Activated naive CD8-positive, alpha-beta T cell treated with anti-CD3 and anti-CD28 coated beads for 36 hours (primary cell): ENCODE data around the gene VPS9D1. TPM values are rescaled to one million over a fixed set of nuclear protein-coding genes. Genes with fewer than 3 reads are reported as not detected.
"Not testable (repeated sequence)": the region's sequence is repeated elsewhere in the genome, so short reads cannot be mapped to it uniquely, and the experiment has no call there.

Source experiments
- DNase-seq: peaks from one replicate; pipeline ENCODE4 v3.0.0; 2021
- H3K27ac Mint-ChIP-seq: one replicate; pipeline ENCODE4 v1.8.0; 2022; ENCODE audit warnings: mild to moderate bottlenecking, moderate library complexity, mixed read lengths
- H3K27me3 Mint-ChIP-seq: one replicate; pipeline ENCODE4 v1.8.0; 2022; ENCODE audit warnings: mild to moderate bottlenecking, mixed read lengths
- H3K36me3 Mint-ChIP-seq: one replicate; pipeline ENCODE4 v1.8.0; 2021; ENCODE audit warnings: mild to moderate bottlenecking, mixed read lengths
- H3K4me1 Mint-ChIP-seq: one replicate; pipeline ENCODE4 v1.8.0; 2021; ENCODE audit warnings: mixed read lengths
- H3K4me3 Mint-ChIP-seq: one replicate; pipeline ENCODE4 v1.8.0; 2022; ENCODE audit warnings: mild to moderate bottlenecking, moderate library complexity, mixed read lengths
- H3K9me3 Mint-ChIP-seq: one replicate; pipeline ENCODE4 v1.8.0; 2022; ENCODE audit warnings: mixed read lengths
- total RNA-seq, 2 experiments: library from RNA; stranded (reverse); gene quantifications; one replicate each; pipeline ENCODE4 v1.2.3, GENCODE V29; 2021

VPS9D1 gene
- total RNA-seq, 2 experiments from 2014 or later = 1.6 TPM

GRCh38 chr16:89707695-89708094 lies 13.0 kb downstream of the VPS9D1 start:
- peaks cover 4% of the 10 kb centered on the region for H3K4me1 Mint-ChIP-seq
- H3K36me3 Mint-ChIP-seq = no peaks in the 10 kb centered on the region
- H3K27me3 Mint-ChIP-seq = no peaks in the 10 kb centered on the region
- H3K27ac Mint-ChIP-seq = no peak overlapping the region
- no peak overlapping the region for H3K4me3 Mint-ChIP-seq
- H3K9me3 Mint-ChIP-seq = no peaks in the 10 kb centered on the region
- no peak for DNase-seq

DNA sequence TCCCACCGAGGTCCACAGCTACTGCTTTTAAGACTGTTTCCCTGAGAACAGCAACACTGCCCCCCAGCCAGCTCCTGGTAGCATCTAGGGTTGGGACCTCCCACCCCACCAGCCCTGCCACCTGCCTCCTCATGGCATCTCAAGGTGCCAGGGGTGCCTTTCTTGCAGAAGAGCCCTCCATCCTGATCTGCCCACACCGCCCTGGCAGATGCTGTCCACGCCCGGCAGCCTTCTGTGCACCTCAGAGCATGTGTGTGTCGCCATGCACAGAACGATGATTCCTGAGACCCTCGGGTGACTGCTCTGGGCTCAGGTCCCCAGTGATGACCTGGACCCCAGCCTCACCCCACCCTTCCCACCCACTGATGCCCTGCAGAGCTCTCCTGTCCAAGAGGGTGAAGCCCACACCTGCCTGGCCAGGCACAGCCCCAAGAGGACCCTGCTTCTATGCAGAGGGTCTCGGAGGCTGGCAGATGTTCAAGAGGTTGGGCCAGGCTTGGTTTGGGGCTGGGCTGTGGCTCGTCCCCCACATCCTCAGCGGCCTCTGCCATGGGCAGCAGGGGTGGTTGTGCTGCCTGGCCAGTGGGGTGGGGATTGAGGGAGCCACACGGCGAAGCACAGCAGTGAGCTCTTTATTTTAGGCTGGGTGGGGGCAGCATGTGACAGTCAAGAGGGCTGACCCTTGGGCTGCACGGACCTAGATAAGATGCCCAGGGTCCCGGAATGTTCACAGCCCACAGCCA lies 14.0 kb downstream of the VPS9D1 start:
- Mint-ChIP-seq H3K4me3 (no peak overlapping the region), H3K36me3 (no peaks in the 10 kb centered on the region), H3K4me1 (peaks cover 10% of the 10 kb centered on the region), H3K27me3 (no peaks in the 10 kb centered on the region), H3K27ac (no peak overlapping the region), H3K9me3 (no peaks in the 10 kb centered on the region)
- no peak for DNase-seq

GRCh38 chr16:89705006-89705405 lies 15.7 kb downstream of the VPS9D1 start:
- H3K36me3 Mint-ChIP-seq = no peaks in the 10 kb centered on the region
- no peaks in the 10 kb centered on the region for H3K27me3 Mint-ChIP-seq
- no peak for DNase-seq
- H3K4me3 Mint-ChIP-seq = no peak overlapping the region
- no peaks in the 10 kb centered on the region for H3K9me3 Mint-ChIP-seq
- peaks cover 12% of the 10 kb centered on the region for H3K4me1 Mint-ChIP-seq
- H3K27ac Mint-ChIP-seq = no peak overlapping the region

GRCh38 chr16:89704281-89704680 lies 16.4 kb downstream of the VPS9D1 start:
- Mint-ChIP-seq H3K4me1 (peaks cover 16% of the 10 kb centered on the region), H3K4me3 (no peak overlapping the region), H3K27me3 (no peaks in the 10 kb centered on the region), H3K36me3 (no peaks in the 10 kb centered on the region), H3K27ac (no peak overlapping the region), H3K9me3 (no peaks in the 10 kb centered on the region)
- DNase-seq = no peak

DNA sequence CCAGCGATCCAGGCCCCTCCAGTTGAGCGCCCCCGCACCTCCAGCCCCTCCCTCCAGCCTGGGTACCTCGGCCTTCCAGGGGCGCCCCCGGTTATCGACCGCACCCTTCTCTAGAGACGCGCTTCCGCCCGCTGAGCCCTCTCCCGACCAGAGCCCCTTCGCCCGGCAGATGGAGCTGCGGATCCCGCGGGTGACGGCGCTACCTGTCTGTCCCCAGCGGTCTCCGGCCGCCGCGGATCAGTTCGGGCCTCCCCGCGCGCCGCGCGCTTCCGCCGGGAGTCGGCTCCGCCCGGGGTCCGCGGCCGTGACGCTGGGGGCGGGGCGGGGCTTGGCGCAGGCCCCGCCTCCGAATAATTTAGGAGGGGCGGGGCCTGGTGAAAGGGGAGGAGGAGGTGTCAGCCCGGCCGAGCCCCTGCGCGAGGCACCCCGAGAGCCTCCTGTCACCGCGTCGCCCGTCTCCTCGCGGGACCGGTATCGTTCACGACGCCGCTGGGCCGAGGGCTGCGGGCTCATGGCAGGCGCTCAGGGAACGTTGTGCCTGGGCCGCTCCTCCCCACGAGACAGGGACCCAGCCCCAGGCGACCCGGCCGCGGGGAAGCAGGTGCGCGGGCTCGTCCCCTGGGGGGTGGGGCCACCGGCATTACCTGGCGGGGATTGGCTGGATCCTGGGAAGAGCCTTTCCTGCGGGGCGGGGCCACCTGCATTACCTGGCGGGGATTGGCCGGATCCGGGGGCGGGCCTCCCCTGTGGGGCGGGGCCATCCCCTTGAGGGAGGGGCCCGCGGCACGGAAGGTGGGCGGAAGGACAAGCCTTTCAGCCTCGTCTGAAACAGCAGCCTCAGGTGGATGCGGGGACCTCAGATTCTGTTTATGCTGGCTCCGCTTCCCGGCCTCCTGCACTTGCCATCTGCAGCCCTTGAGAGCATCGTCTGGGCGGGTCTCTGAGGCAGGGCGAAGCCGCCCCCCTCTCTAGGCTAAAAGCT lies 19.0 kb downstream of the VPS9D1 start, which contains the start of gene SPATA2L:
Gene SPATA2L (minus strand): TSS at position 281 of the 982 bp plus-strand sequence. CDS start 473 bp downstream, outside the sequence.
- no peaks in the 10 kb centered on the region for H3K9me3 Mint-ChIP-seq
- peak within 1 kb of the TSS; percentile 77 for H3K27ac Mint-ChIP-seq
- no peaks in the 10 kb centered on the region for H3K27me3 Mint-ChIP-seq
- peak; percentile 98 for DNase-seq
- peak within 1 kb of the TSS; percentile 77 for H3K4me3 Mint-ChIP-seq
- peaks cover 1% of the 10 kb centered on the region for H3K36me3 Mint-ChIP-seq
- peaks cover 16% of the 10 kb centered on the region for H3K4me1 Mint-ChIP-seq

DNA sequence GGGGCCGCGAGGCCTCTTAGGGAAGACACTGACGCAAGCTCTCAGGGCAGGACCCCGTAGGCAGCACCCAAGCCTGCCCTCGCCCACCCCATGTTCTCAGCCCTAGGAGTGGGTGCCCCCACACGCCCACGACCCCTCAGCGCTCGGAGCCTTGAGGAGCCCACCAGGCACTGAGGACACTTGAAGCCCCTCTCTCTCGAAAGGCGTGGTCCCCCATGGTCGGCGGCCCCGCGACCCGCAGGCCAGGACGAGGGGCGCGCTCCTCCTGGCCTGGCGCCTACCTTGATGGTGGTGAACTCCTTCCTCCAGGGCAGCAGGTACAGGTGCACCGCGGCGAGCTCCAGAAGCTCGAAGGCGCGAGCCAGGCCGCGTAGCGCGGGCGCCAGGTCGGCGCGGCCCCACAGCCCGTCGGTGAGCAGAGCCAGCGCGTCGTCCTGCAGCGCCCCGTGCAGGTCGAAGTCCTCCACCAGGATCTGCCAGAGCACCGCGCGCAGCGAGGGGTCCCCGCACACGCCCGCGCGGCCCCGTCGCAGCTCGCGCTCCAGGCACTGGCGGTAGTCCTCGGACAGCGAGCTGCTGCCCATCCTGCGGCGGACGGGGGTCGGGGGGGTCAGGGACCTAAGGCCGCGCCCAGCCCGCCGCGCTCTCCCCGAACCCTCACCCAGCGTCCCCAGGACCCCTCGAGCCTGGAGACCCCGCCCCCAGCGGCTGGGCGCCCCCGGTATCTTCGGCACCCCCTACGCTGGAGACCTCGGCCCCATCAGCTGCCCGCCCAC lies 19.9 kb downstream of the VPS9D1 start:
- peak overlapping the region; percentile 34 for H3K27ac Mint-ChIP-seq
- H3K4me3 Mint-ChIP-seq = peak overlapping the region; percentile 77
- DNase-seq = peak; percentile 74
- H3K36me3 Mint-ChIP-seq = peaks cover 1% of the 10 kb centered on the region
- H3K27me3 Mint-ChIP-seq = no peaks in the 10 kb centered on the region
- H3K4me1 Mint-ChIP-seq = peaks cover 13% of the 10 kb centered on the region
- no peaks in the 10 kb centered on the region for H3K9me3 Mint-ChIP-seq

- H3K9me3 Mint-ChIP-seq = no peaks in the 10 kb centered on the region
- H3K4me1 Mint-ChIP-seq = peaks cover 12% of the 10 kb centered on the region
- peak overlapping the region; percentile 34 for H3K27ac Mint-ChIP-seq
- peak; percentile 96 for DNase-seq
- H3K36me3 Mint-ChIP-seq = peaks cover 1% of the 10 kb centered on the region
- H3K4me3 Mint-ChIP-seq = peak overlapping the region; percentile 59
- H3K27me3 Mint-ChIP-seq = no peaks in the 10 kb centered on the region
These were observed 20.5 kb downstream of the VPS9D1 start for GRCh38 chr16:89700100-89700648.

- not testable (repeated sequence) for H3K36me3 Mint-ChIP-seq, H3K27me3 Mint-ChIP-seq, DNase-seq, H3K4me3 Mint-ChIP-seq, H3K27ac Mint-ChIP-seq, H3K9me3 Mint-ChIP-seq
- H3K4me1 Mint-ChIP-seq = peaks cover 12% of the 10 kb centered on the region
These were observed 21.0 kb downstream of the VPS9D1 start for GRCh38 chr16:89699629-89700099.

GRCh38 chr16:89698717-89699116 lies 22.0 kb downstream of the VPS9D1 start:
- not testable (repeated sequence) for H3K27me3 Mint-ChIP-seq, H3K27ac Mint-ChIP-seq, DNase-seq, H3K36me3 Mint-ChIP-seq, H3K9me3 Mint-ChIP-seq, H3K4me3 Mint-ChIP-seq
- peaks cover 12% of the 10 kb centered on the region for H3K4me1 Mint-ChIP-seq

DNA sequence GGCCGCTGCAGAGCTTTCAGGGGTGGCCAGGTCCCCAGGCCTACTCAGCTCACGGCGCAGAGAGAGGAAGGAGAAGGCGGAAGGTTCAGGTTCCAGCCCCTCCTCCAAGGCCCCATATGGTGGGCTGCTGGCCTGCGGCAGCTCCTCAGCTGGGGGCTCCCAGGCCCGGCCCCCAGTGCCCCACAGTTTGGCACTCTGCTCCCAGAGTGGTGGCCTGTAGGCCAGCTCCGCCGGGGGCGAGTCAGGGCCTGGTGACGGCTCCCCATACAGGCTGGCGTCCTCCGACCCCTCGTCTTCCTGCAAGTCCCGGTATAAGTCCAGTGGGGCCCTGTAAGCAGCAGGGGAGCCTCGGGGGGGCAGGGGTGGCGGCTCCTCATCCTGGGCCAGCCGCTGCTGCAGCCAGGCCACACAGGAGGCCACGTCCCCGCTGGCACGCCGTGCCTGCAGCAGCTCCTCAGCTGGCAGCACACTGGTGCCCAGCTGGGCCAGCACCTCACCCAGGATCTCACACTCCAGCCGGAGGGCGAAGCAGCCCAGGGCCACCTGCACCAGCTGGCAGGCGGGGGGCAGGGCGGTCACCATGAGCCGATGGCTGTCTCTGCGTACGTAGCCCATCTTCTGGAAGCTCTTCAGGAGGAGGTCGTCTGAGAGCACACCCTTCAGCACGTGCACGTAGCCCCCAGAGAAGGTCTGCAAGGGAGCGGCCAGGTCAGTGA lies 22.9 kb downstream of the VPS9D1 start:
- Mint-ChIP-seq H3K4me3 (no peak overlapping the region), H3K27ac (no peak overlapping the region), H3K27me3 (no peaks in the 10 kb centered on the region), H3K36me3 (peaks cover 1% of the 10 kb centered on the region), H3K4me1 (peaks cover 12% of the 10 kb centered on the region), H3K9me3 (no peaks in the 10 kb centered on the region)
- no peak for DNase-seq

GRCh38 chr16:89697161-89697615 lies 23.5 kb downstream of the VPS9D1 start:
- H3K36me3 Mint-ChIP-seq = peaks cover 1% of the 10 kb centered on the region
- no peaks in the 10 kb centered on the region for H3K9me3 Mint-ChIP-seq
- no peak overlapping the region for H3K4me3 Mint-ChIP-seq
- no peaks in the 10 kb centered on the region for H3K27me3 Mint-ChIP-seq
- H3K27ac Mint-ChIP-seq = no peak overlapping the region
- DNase-seq = no peak
- peaks cover 7% of the 10 kb centered on the region for H3K4me1 Mint-ChIP-seq

GRCh38 chr16:89696670-89697128 lies 24.0 kb downstream of the VPS9D1 start:
- peaks cover 1% of the 10 kb centered on the region for H3K36me3 Mint-ChIP-seq
- no peaks in the 10 kb centered on the region for H3K9me3 Mint-ChIP-seq
- no peaks in the 10 kb centered on the region for H3K27me3 Mint-ChIP-seq
- no peak overlapping the region for H3K27ac Mint-ChIP-seq
- no peak overlapping the region for H3K4me3 Mint-ChIP-seq
- H3K4me1 Mint-ChIP-seq = peaks cover 6% of the 10 kb centered on the region
- no peak for DNase-seq

GRCh38 chr16:89695875-89696669 lies 24.6 kb downstream of the VPS9D1 start:
- Mint-ChIP-seq H3K9me3 (no peaks in the 10 kb centered on the region), H3K27ac (no peak overlapping the region), H3K4me1 (peaks cover 6% of the 10 kb centered on the region), H3K4me3 (no peak overlapping the region), H3K36me3 (peaks cover 1% of the 10 kb centered on the region), H3K27me3 (no peaks in the 10 kb centered on the region)
- no peak for DNase-seq
